ENCODE results near the gene BTBD1.

Gene BTBD1

GRCh38 chr15:83108266-83109219 is 41.5 kb upstream of the BTBD1 start:
- TF ChIP-seq CTCF (IDR thresholded peaks at IDR 0.05): no peak
- Histone ChIP-seq H3K27ac (peak overlapping the region; percentile 97), H3K27me3 (no peaks in the 10 kb centered on the region), H3K9me3 (no peaks in the 10 kb centered on the region), H3K4me1 (ENCODE audit: control insufficient read depth in 1 of 2, insufficient read depth in 1 of 2, low read depth in 1 of 2, low read length in 1 of 2) (peaks cover 24 to 27% of the 10 kb centered on the region in 2 experiments), H3K36me3 (peaks cover 16% of the 10 kb centered on the region), H3K4me3 (ENCODE audit: low read depth in 1 of 2, low read length in 1 of 2) (peak overlapping the region; percentile 91 to 93)

GRCh38 chr15:83107841-83108181 is 40.8 kb upstream of the BTBD1 start:
- Histone ChIP-seq H3K4me3 (ENCODE audit: low read depth in 1 of 2, low read length in 1 of 2) (peak overlapping the region; percentile 91 to 93), H3K27ac (peak overlapping the region; percentile 97), H3K4me1 (ENCODE audit: control insufficient read depth in 1 of 2, insufficient read depth in 1 of 2, low read depth in 1 of 2, low read length in 1 of 2) (peaks cover 24 to 27% of the 10 kb centered on the region in 2 experiments)

DNA sequence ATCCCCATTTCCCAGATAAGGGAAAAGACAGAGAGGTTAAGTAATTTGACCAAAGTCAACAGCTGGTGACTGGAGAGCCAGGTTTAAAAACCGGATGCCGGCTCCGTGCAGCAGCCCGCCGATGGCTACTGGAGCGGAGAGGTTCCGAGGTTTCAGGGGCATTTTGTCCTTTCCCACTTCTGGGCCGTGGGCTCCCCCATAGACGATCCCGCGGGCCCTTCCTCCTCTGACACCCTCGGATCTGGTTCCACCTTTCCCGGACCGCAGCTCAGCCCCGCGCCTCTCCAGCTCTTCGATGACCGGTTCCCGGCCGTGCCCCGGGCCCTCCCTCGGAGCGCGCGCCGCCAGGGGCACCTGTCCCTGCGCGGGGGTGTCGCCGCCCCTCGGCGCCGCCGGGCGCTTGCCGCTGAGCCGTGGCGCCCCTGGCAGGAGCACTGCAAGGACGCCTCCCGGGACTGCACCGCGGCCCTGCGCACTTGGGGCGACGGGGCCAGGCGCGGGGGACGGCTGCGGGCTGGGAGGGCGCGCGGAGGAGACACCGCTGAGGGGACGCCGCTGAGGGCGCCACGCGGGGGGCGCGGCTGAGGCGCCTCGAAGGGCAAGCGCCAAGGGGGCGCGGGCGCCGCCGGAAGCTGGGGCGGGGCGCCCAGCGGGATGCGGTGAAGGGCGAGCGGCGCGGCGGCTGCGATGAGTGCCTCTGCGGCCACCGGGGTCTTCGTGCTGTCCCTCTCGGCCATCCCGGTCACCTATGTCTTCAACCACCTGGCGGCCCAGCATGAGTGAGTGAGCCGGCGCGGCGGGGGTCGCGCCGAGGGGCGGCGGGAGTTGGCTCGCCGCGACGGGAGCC is 40.2 kb upstream of the BTBD1 start, which contains the start of gene TM6SF1:
TSS of gene TM6SF1 (plus strand) at position 652 of the 847 bp plus-strand sequence. CDS start at position 688, 36 bp downstream.
- Histone ChIP-seq H3K27ac (peak within 1 kb of the TSS; percentile 97), H3K36me3 (peaks cover 5% of the 10 kb centered on the region), H3K9me3 (no peaks in the 10 kb centered on the region), H3K4me1 (ENCODE audit: control insufficient read depth in 1 of 2, insufficient read depth in 1 of 2, low read depth in 1 of 2, low read length in 1 of 2) (peaks cover 24 to 27% of the 10 kb centered on the region in 2 experiments), H3K27me3 (no peaks in the 10 kb centered on the region), H3K4me3 (ENCODE audit: low read depth in 1 of 2, low read length in 1 of 2) (peak within 1 kb of the TSS; percentile 91 to 93)
- peak; percentile 19 for TF ChIP-seq CTCF (IDR thresholded peaks at IDR 0.05)

More at GRCh38 chr15:83107841-83108181, 40.8 kb upstream of the BTBD1 start:
- TF ChIP-seq CTCF (IDR thresholded peaks at IDR 0.05): no peak
- Histone ChIP-seq H3K27me3 (no peaks in the 10 kb centered on the region), H3K9me3 (no peaks in the 10 kb centered on the region), H3K36me3 (peaks cover 9% of the 10 kb centered on the region)

DNA sequence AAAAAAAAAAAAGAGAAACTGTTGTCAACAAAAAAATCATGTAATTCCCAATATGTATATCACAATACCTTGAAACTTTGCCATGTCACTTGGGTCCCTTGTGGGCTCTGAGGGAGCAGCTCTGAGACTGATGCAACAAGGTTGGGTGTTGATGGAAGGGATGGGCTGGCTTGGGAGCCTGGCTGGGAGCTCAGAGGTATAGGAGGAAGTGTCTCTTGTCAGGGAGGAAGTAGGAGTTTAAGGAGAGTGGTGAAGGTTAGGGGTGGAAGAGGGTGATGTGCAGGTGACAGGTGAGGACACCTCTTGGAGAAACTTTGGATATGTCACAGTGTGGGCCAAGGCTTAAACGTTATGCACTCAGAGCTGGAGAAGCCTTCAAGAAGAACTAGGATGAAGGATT is 38.4 kb upstream of the BTBD1 start:
- H3K27me3 ChIP-seq: no peaks in the 10 kb centered on the region
- no peak overlapping the region for H3K4me3 ChIP-seq (ENCODE audit: low read depth in 1 of 2, low read length in 1 of 2)
- peaks cover 22 to 25% of the 10 kb centered on the region in 2 experiments for H3K4me1 ChIP-seq (ENCODE audit: control insufficient read depth in 1 of 2, insufficient read depth in 1 of 2, low read depth in 1 of 2, low read length in 1 of 2)
- TF ChIP-seq CTCF (IDR thresholded peaks at IDR 0.05): no peak
- H3K36me3 ChIP-seq: no peaks in the 10 kb centered on the region
- H3K27ac ChIP-seq: no peak overlapping the region
- H3K9me3 ChIP-seq: no peaks in the 10 kb centered on the region

- no peak for TF ChIP-seq CTCF (IDR thresholded peaks at IDR 0.05)
- no peak overlapping the region for H3K27ac ChIP-seq
- H3K36me3 ChIP-seq: no peaks in the 10 kb centered on the region
- no peak overlapping the region for H3K4me3 ChIP-seq (ENCODE audit: low read depth in 1 of 2, low read length in 1 of 2)
- H3K4me1 ChIP-seq (ENCODE audit: control insufficient read depth in 1 of 2, insufficient read depth in 1 of 2, low read depth in 1 of 2, low read length in 1 of 2): peaks cover 11 to 12% of the 10 kb centered on the region in 2 experiments
- no peaks in the 10 kb centered on the region for H3K27me3 ChIP-seq
- H3K9me3 ChIP-seq: no peaks in the 10 kb centered on the region
These were observed 37.1 kb upstream of the BTBD1 start for GRCh38 chr15:83104141-83104540.
